Peyer's patch (tissue), 4 donors: ENCODE measurements around the gene MEF2A. TPM values are rescaled to one million over a fixed set of nuclear protein-coding genes. Genes with fewer than 3 reads are reported as not detected.

Experiments
- DNase-seq, 3 donors: peaks; one replicate each; pipeline ENCODE4 v3.0.0-alpha.2; 2017 to 2019
- H3K27ac ChIP-seq, 4 donors: fragments of 200-600 bp; sonication (generic); one replicate each; pipeline ENCODE4 v1.5.1; 2016 to 2019
- H3K27me3 ChIP-seq, 2 donors: fragments of 200-600 bp; sonication (generic); one replicate each; pipeline ENCODE4 v1.5.1; 2019
- H3K36me3 ChIP-seq, 3 donors: fragments of 200-600 bp; sonication (generic); one replicate each; pipeline ENCODE4 v1.5.1; 2016 to 2019
- H3K4me1 ChIP-seq, 4 donors: fragments of 200-600 bp; sonication (generic); one replicate each; pipeline ENCODE4 v1.5.1; 2016 to 2019
- H3K4me3 ChIP-seq, 4 donors: fragments of 200-600 bp; sonication (generic); 1 replicate in 3 of 4; 2 replicates in 1 of 4; pipeline ENCODE4 v1.5.1; 2016 to 2019; ENCODE audit warnings: mild to moderate bottlenecking in 1 of 4
- H3K9me3 ChIP-seq, 4 donors: fragments of 200-600 bp; sonication (generic); one replicate each; pipeline ENCODE4 v1.5.1; 2016 to 2019; ENCODE audit warnings: mild to moderate bottlenecking in 1 of 4
- CTCF ChIP-seq, 6 experiments: fragments of 450-650 bp in 4 of 6; fragments of 200-600 bp in 2 of 6; sonication (generic) in 1 of 6; IDR thresholded peaks; one replicate each; pipeline ENCODE4 v1.5.1; 2017 to 2019; ENCODE audit warnings: antibody characterized with exemption in 6 of 6, mild to moderate bottlenecking in 3 of 6, moderate library complexity in 1 of 6
- POLR2A ChIP-seq, 2 donors: fragments of 450-650 bp; IDR thresholded peaks; one replicate each; pipeline ENCODE4 v1.5.1; 2017; ENCODE audit warnings: antibody characterized with exemption in 2 of 2, mild to moderate bottlenecking in 2 of 2, moderate library complexity in 2 of 2
- total RNA-seq, 4 donors: library from RNA; depleted of rRNA; stranded (reverse); fragments of >200 nt; gene quantifications; one replicate each; pipeline ENCODE4 v1.1.0, GENCODE V29; 2016

MEF2A gene
- total RNA-seq, 4 donors from 2014 or later: 34.1 to 94.1 (median 41.4) TPM

- Histone ChIP-seq H3K4me1 (peaks cover 0 to 11% (median 1%) of the 10 kb centered on the region in 4 donors), H3K27me3 (no peaks in the 10 kb centered on the region), H3K27ac (peak overlapping the region in 1 of 4 donors; percentile 49), H3K4me3 (no peak overlapping the region), H3K36me3 (no peaks in the 10 kb centered on the region), H3K9me3 (no peaks in the 10 kb centered on the region)
- no peak for TF ChIP-seq POLR2A (IDR thresholded peaks at IDR 0.05)
- no peak for TF ChIP-seq CTCF (IDR thresholded peaks at IDR 0.05)
- DNase-seq: peak in 1 of 3 donors; percentile 45
These were observed 168.8 kb downstream of the MEF2A start for GRCh38 chr15:99734575-99734974.

GRCh38 chr15:99735868-99736267, 170.1 kb downstream of the MEF2A start:
- TF ChIP-seq CTCF (IDR thresholded peaks at IDR 0.05) (no peak), POLR2A (IDR thresholded peaks at IDR 0.05) (no peak)
- Histone ChIP-seq H3K4me3 (no peak overlapping the region), H3K27me3 (no peaks in the 10 kb centered on the region), H3K27ac (no peak overlapping the region), H3K36me3 (no peaks in the 10 kb centered on the region), H3K9me3 (no peaks in the 10 kb centered on the region), H3K4me1 (peaks cover 0 to 11% (median 1%) of the 10 kb centered on the region in 4 donors)
- peak in 1 of 3 donors; percentile 25 for DNase-seq

- H3K27me3 ChIP-seq: no peaks in the 10 kb centered on the region
- no peak for TF ChIP-seq POLR2A (IDR thresholded peaks at IDR 0.05)
- TF ChIP-seq CTCF (IDR thresholded peaks at IDR 0.05): no peak
- no peak overlapping the region for H3K4me3 ChIP-seq
- H3K36me3 ChIP-seq: no peaks in the 10 kb centered on the region
- peaks cover 0 to 5% (median 1%) of the 10 kb centered on the region in 4 donors for H3K4me1 ChIP-seq
- H3K9me3 ChIP-seq: no peaks in the 10 kb centered on the region
- peak in 1 of 3 donors; percentile 26 for DNase-seq
- no peak overlapping the region for H3K27ac ChIP-seq
These were observed 170.9 kb downstream of the MEF2A start for GRCh38 chr15:99736702-99737101.

GRCh38 chr15:99738021-99738847, 172.4 kb downstream of the MEF2A start:
- Histone ChIP-seq H3K4me3 (no peak overlapping the region), H3K36me3 (no peaks in the 10 kb centered on the region), H3K9me3 (no peaks in the 10 kb centered on the region), H3K27ac (no peak overlapping the region), H3K27me3 (no peaks in the 10 kb centered on the region), H3K4me1 (peaks cover 0 to 2% (median 0%) of the 10 kb centered on the region in 4 donors)
- no peak for TF ChIP-seq POLR2A (IDR thresholded peaks at IDR 0.05)
- TF ChIP-seq CTCF (IDR thresholded peaks at IDR 0.05): no peak
- no peak for DNase-seq

- H3K27ac ChIP-seq: no peak overlapping the region
- H3K4me1 ChIP-seq: no peaks in the 10 kb centered on the region
- no peaks in the 10 kb centered on the region for H3K36me3 ChIP-seq
- no peak for DNase-seq
- TF ChIP-seq POLR2A (IDR thresholded peaks at IDR 0.05) (no peak), CTCF (IDR thresholded peaks at IDR 0.05) (no peak)
- H3K9me3 ChIP-seq: no peaks in the 10 kb centered on the region
- no peak overlapping the region for H3K4me3 ChIP-seq
- H3K27me3 ChIP-seq: no peaks in the 10 kb centered on the region
These were observed 176.1 kb downstream of the MEF2A start for GRCh38 chr15:99741835-99742234.
